ENCODE measurements around the gene EFCAB3. TPM values are rescaled to one million over a fixed set of nuclear protein-coding genes. Genes with fewer than 3 reads are reported as not detected.
"Not testable (repeated sequence)": the region's sequence is repeated elsewhere in the genome, so short reads cannot be mapped to it uniquely, and the experiment has no call there.

The EFCAB3 gene
- polyA plus RNA-seq, 1 donor: 0.28 TPM

DNA sequence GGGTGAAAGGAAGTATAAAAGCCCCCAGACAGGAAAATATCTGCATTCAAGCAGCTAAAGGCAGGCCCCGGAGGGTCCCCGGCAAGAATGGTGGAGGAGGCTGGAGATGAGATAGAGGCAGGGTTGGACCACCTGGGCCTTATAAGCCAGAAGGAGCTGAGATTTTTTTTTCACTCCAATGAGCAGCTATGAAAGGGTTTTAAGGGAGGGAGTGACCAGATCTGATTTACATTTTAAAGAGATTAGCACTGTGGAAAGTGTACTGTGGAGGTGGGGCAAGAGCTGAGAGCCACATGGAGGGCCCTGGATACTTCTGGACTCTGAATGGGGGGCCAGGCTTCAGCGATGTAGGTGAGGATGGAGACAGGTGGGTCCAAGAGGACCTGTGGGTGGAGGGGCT, 84.1 kb downstream of the EFCAB3 start:
- DNase-seq: not testable (repeated sequence)

DNA sequence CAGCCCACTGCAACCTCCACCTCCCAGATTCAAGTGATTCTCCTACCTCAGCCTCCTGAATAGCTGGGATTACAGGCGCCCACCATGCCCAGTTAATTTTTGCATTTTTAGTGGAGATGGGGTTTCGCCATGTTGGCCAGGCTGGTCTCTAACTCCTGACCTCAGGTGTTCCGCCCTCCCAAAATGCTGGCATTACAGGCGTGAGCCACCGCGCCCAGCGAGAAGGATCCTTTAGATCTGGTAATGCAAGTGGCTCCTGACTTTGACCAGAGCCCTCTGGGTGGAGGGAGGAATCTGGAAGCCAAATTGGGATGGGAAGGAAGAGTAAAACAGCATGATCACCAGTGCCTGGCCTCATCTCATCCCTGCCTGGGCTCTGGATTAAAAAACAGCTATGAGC, 84.9 kb downstream of the EFCAB3 start:
- not testable (repeated sequence) for DNase-seq

Other genes with a start within 250 kb of the EFCAB3 start
- 24.1 TPM for gene METTL2A, start 43.3 kb downstream of the EFCAB3 start, polyA plus RNA-seq (ENCODE audit: insufficient read length)
- 70.3 TPM for gene TLK2, start 98.3 kb downstream of the EFCAB3 start, polyA plus RNA-seq (ENCODE audit: insufficient read length)
- gene MRC2, start 247.1 kb downstream of the EFCAB3 start, polyA plus RNA-seq (ENCODE audit: insufficient read length): 54.6 TPM

Measured in left kidney (tissue), 2 donors.